ENCODE measurements around the gene ANK2. TPM values are rescaled to one million over a fixed set of nuclear protein-coding genes. Genes with fewer than 3 reads are reported as not detected.

Gene ANK2
- total and polyA plus RNA-seq, 2 of the 13 experiments (the other 11 are each of a cell fraction or from before 2014, with no cell fraction given), result 2.7 to 15.1 TPM

- TF ChIP-seq YEATS2 (CRISPR knock-in tag; IDR thresholded peaks at IDR 0.05; ENCODE audit: borderline replicate concordance), result no peak
- no peak for TF ChIP-seq KLF15 (CRISPR knock-in tag; IDR thresholded peaks at IDR 0.05; ENCODE audit: borderline replicate concordance)
These were observed 42.8 kb upstream of the ANK2 start (continued) for GRCh38 chr4:113006632-113007031.

- Histone ChIP-seq H3K27me3 (ENCODE audit: control insufficient read depth in 1 of 2, insufficient read depth in 2 of 2, low read length in 2 of 2) (no peaks in the 10 kb centered on the region), H3K4me1 (ENCODE audit: insufficient read depth, low read length) (no peaks in the 10 kb centered on the region), H3K27ac (ENCODE audit: extremely low read length, insufficient read depth, low read length) (no peak overlapping the region), H3K79me2 (ENCODE audit: insufficient read depth, low read length) (no peaks in the 10 kb centered on the region), H3K9ac (ENCODE audit: insufficient read depth, low read depth, low read length) (no peak overlapping the region), H4K20me1 (ENCODE audit: insufficient read depth, low read length) (no peaks in the 10 kb centered on the region), H3K36me3 (replicated peaks in 1 of 2; ENCODE audit: control insufficient read depth in 1 of 2, insufficient read depth in 2 of 2, low read length in 2 of 2) (no peaks in the 10 kb centered on the region), H3K9me3 (ENCODE audit: low read length) (no peaks in the 10 kb centered on the region), H3K4me2 (ENCODE audit: low read depth, low read length) (no peak overlapping the region), H2AFZ (ENCODE audit: low read length) (no peak overlapping the region), H3K4me3 (replicated peaks in 1 of 3; ENCODE audit: insufficient read depth in 1 of 3, low read depth in 2 of 3, low read length in 3 of 3) (no peak overlapping the region)
- intact Hi-C loops (cut with micrococcal nuclease; ENCODE audit: unreplicated experiment), result no loop called here
- no TSS peak for BruUV-seq (replicated peaks)
- 7% methylated on average over 5 of the region's 5 CpGs for WGBS (ENCODE audit: low lambda C conversion rate)
- in situ Hi-C loops (cut with HindIII; ENCODE audit: extremely low pct_ligation_motif_present, low pct_unique_long_range_greater_than_20kb), result no loop called here
- ATAC-seq, result no peak
- FAIRE-seq, result no peak
- CTCF ChIA-PET (ENCODE audit: low intra/inter-chr PET ratio, low total read pairs), result no interaction called here
- DNase-seq (ENCODE audit: low spot score), result no peak
- POLR2A ChIA-PET, result no interaction called here
- no peak for TF ChIP-seq KAT7 (CRISPR knock-in tag; IDR thresholded peaks at IDR 0.05; ENCODE audit: borderline replicate concordance)
- no peak for TF ChIP-seq MBNL3 (CRISPR knock-in tag; conservative IDR thresholded peaks at IDR 0.05)
- TF ChIP-seq REST (IDR thresholded peaks at IDR 0.05; ENCODE audit: borderline replicate concordance in 1 of 2, low read depth in 1 of 2, low read length in 2 of 2), result no peak
- TF ChIP-seq MTA3 (CRISPR knock-in tag; IDR thresholded peaks at IDR 0.05), result no peak
- TF ChIP-seq IKZF1 (IDR thresholded peaks at IDR 0.05), result no peak
- no peak for TF ChIP-seq ZSCAN12 (CRISPR knock-in tag; IDR thresholded peaks at IDR 0.05)
- no peak for TF ChIP-seq ZNF644 (CRISPR knock-in tag; IDR thresholded peaks at IDR 0.05; ENCODE audit: low read depth)
- no peak for TF ChIP-seq RBM22 (optimal IDR thresholded peaks at IDR 0.05; ENCODE audit: low read length)
- no peak for TF ChIP-seq RFXANK (CRISPR knock-in tag; IDR thresholded peaks at IDR 0.05)
- no peak for TF ChIP-seq GZF1 (CRISPR knock-in tag; IDR thresholded peaks at IDR 0.05)
- TF ChIP-seq FOXM1 (CRISPR knock-in tag; IDR thresholded peaks at IDR 0.05), result no peak
- TF ChIP-seq MTF2 (CRISPR knock-in tag; IDR thresholded peaks at IDR 0.05; ENCODE audit: borderline replicate concordance), result no peak
- TF ChIP-seq FOXK2 (IDR thresholded peaks at IDR 0.05), result no peak
- TF ChIP-seq ZNF768 (CRISPR knock-in tag; IDR thresholded peaks at IDR 0.05), result no peak
- TF ChIP-seq ZNF18 (CRISPR knock-in tag; IDR thresholded peaks at IDR 0.05; ENCODE audit: insufficient replicate concordance), result no peak
- TF ChIP-seq CEBPG (CRISPR knock-in tag; IDR thresholded peaks at IDR 0.05), result no peak
These were observed 42.3 kb upstream of the ANK2 start for GRCh38 chr4:113007151-113007550.
